Middle frontal gyrus (tissue), 1 donor: ENCODE data around the gene NFAM1.

ENCODE experiments used
- DNase-seq: peaks from one replicate; pipeline ENCODE4 v3.0.0-alpha.2; 2015; ENCODE audit warnings: low spot score; ENCODE audit errors: extremely low spot score

Gene NFAM1

GRCh38 chr22:42384506-42384905 is 47.7 kb downstream of the NFAM1 start:
- DNase-seq: no peak

GRCh38 chr22:42383851-42384417 is 48.3 kb downstream of the NFAM1 start:
- no peak for DNase-seq

GRCh38 chr22:42383287-42383686 is 48.9 kb downstream of the NFAM1 start:
- no peak for DNase-seq

- DNase-seq: no peak
These were observed 51.2 kb downstream of the NFAM1 start for GRCh38 chr22:42380769-42381551.

- no peak for DNase-seq
These were observed 52.2 kb downstream of the NFAM1 start for GRCh38 chr22:42379966-42380537.

- DNase-seq: no peak
These were observed 55.3 kb downstream of the NFAM1 start for GRCh38 chr22:42376711-42377554.

- DNase-seq: no peak
These were observed 56.2 kb downstream of the NFAM1 start for GRCh38 chr22:42375982-42376381.

- no peak for DNase-seq
These were observed 59.2 kb downstream of the NFAM1 start for GRCh38 chr22:42372976-42373375.

GRCh38 chr22:42371501-42371900 is 60.7 kb downstream of the NFAM1 start:
- no peak for DNase-seq

- DNase-seq: no peak
These were observed 61.1 kb downstream of the NFAM1 start for GRCh38 chr22:42371099-42371498.

- DNase-seq: peak; percentile 88
These were observed 62.8 kb downstream of the NFAM1 start for GRCh38 chr22:42369250-42370041.

- no peak for DNase-seq
These were observed 63.6 kb downstream of the NFAM1 start for GRCh38 chr22:42368379-42369249.

- no peak for DNase-seq
These were observed 64.2 kb downstream of the NFAM1 start for GRCh38 chr22:42367980-42368378.

GRCh38 chr22:42366806-42367581 is 65.2 kb downstream of the NFAM1 start:
- DNase-seq: no peak

GRCh38 chr22:42365942-42366695 is 66.1 kb downstream of the NFAM1 start:
- DNase-seq: no peak

- no peak for DNase-seq
These were observed 66.9 kb downstream of the NFAM1 start for GRCh38 chr22:42365111-42365865.

GRCh38 chr22:42364604-42365110 is 67.5 kb downstream of the NFAM1 start:
- DNase-seq: no peak

- no peak for DNase-seq
These were observed 68.3 kb downstream of the NFAM1 start for GRCh38 chr22:42363892-42364291.
